ENCODE data around the gene PRKN.

- TF ChIP-seq CTCF (IDR thresholded peaks at IDR 0.05; ENCODE audit: poor library complexity) (no peak), EZH2 (IDR thresholded peaks at IDR 0.05; ENCODE audit: borderline replicate concordance) (no peak)
Observed at GRCh38 chr6:162481320-162481719, 246.2 kb downstream of the PRKN start.
